Calu3 (cell line): ENCODE measurements around the gene SBF2. TPM values are rescaled to one million over a fixed set of nuclear protein-coding genes. Genes with fewer than 3 reads are reported as not detected.
"Not testable (repeated sequence)": the region's sequence is repeated elsewhere in the genome, so short reads cannot be mapped to it uniquely, and the experiment has no call there.

Experiments
- BruUV-seq: library from RNA; stranded (reverse); fragments of 400-500 nt; replicated peaks from 2 replicates; lab custom pipeline; 2021; lab: Mats Ljungman, UMichigan
- CTCF ChIA-PET: fragments of 300-600 bp; sonication (Branson Sonifier 250); formaldehyde crosslinking; loops from one replicate; lab custom pipeline; 2022; ENCODE audit warnings: antibody characterized with exemption; lab: Charles Lee
- DNase-seq: peaks from one replicate; pipeline ENCODE4 v3.0.0; 2022
- H3K27ac Mint-ChIP-seq: one replicate; pipeline ENCODE4 v1.8.0; 2022; ENCODE audit warnings: mixed read lengths; ENCODE audit not compliant: unreplicated experiment
- H3K27me3 Mint-ChIP-seq: one replicate; pipeline ENCODE4 v1.8.0; 2022; ENCODE audit warnings: mixed read lengths; ENCODE audit not compliant: unreplicated experiment
- H3K36me3 Mint-ChIP-seq: one replicate; pipeline ENCODE4 v1.8.0; 2022; ENCODE audit warnings: mild to moderate bottlenecking, moderate library complexity, mixed read lengths; ENCODE audit not compliant: insufficient read depth, unreplicated experiment
- H3K4me1 Mint-ChIP-seq: one replicate; pipeline ENCODE4 v1.8.0; 2022; ENCODE audit warnings: mild to moderate bottlenecking, low read depth, mixed read lengths; ENCODE audit not compliant: unreplicated experiment
- H3K4me3 Mint-ChIP-seq: one replicate; pipeline ENCODE4 v1.8.0; 2022; ENCODE audit warnings: mild to moderate bottlenecking, low read depth, moderate library complexity, mixed read lengths; ENCODE audit not compliant: unreplicated experiment
- H3K9me3 Mint-ChIP-seq: one replicate; pipeline ENCODE4 v1.8.0; 2022; ENCODE audit warnings: low read depth, mixed read lengths; ENCODE audit not compliant: unreplicated experiment
- CTCF ChIP-seq: fragments of 200-600 bp; IDR thresholded peaks from one replicate; pipeline ENCODE4 v1.8.0; 2022; ENCODE audit warnings: antibody characterized with exemption; ENCODE audit not compliant: unreplicated experiment
- intact Hi-C: fragments of 100-400 bp; cut with micrococcal nuclease; formaldehyde crosslinking; loops from one replicate; pipeline ENCODE4 v1.10.0; 2022; ENCODE audit not compliant: unreplicated experiment
- total RNA-seq: library from RNA; stranded (reverse); gene quantifications from 2 replicates; pipeline ENCODE4 v1.2.3, GENCODE V29; 2022

Gene SBF2
- total RNA-seq, 1 experiment from 2014 or later = 39.0 TPM

GRCh38 chr11:9992306-9992705 lies 301.7 kb downstream of the SBF2 start:
- CTCF ChIA-PET = no interaction called here
- TF ChIP-seq CTCF = no peak
- DNase-seq = no peak

GRCh38 chr11:9990221-9990973 lies 303.6 kb downstream of the SBF2 start:
- H3K9me3 Mint-ChIP-seq = no peaks in the 10 kb centered on the region
- no peak for TF ChIP-seq CTCF
- H3K4me3 Mint-ChIP-seq = no peak overlapping the region
- no peaks in the 10 kb centered on the region for H3K27me3 Mint-ChIP-seq
- no peaks in the 10 kb centered on the region for H3K36me3 Mint-ChIP-seq
- BruUV-seq = no TSS peak
- intact Hi-C loops = loop anchor here (10.0 kb wide), 1 partner anchor 314 kb away; the partner anchor contains the start of gene ADM
- CTCF ChIA-PET = no interaction called here
- H3K4me1 Mint-ChIP-seq = no peaks in the 10 kb centered on the region
- DNase-seq = no peak
- no peak overlapping the region for H3K27ac Mint-ChIP-seq

More at GRCh38 chr11:9992306-9992705, 301.7 kb downstream of the SBF2 start:
- Mint-ChIP-seq H3K27ac (no peak overlapping the region), H3K4me3 (no peak overlapping the region), H3K36me3 (no peaks in the 10 kb centered on the region), H3K27me3 (no peaks in the 10 kb centered on the region), H3K9me3 (no peaks in the 10 kb centered on the region), H3K4me1 (no peaks in the 10 kb centered on the region)
- intact Hi-C loops = loop anchor here (10.0 kb wide), 1 partner anchor 312 kb away; the partner anchor contains the start of gene ADM
- no TSS peak for BruUV-seq

GRCh38 chr11:9987303-9987702 lies 306.7 kb downstream of the SBF2 start:
- H3K27me3 Mint-ChIP-seq, intact Hi-C loops, H3K36me3 Mint-ChIP-seq, H3K4me3 Mint-ChIP-seq, CTCF ChIA-PET, BruUV-seq, DNase-seq, H3K9me3 Mint-ChIP-seq, H3K27ac Mint-ChIP-seq: not testable (repeated sequence)
- peaks cover 16% of the 10 kb centered on the region for H3K4me1 Mint-ChIP-seq

- Mint-ChIP-seq H3K27ac (peak overlapping the region; percentile 59), H3K9me3 (no peaks in the 10 kb centered on the region), H3K4me3 (no peak overlapping the region), H3K4me1 (peaks cover 22% of the 10 kb centered on the region), H3K36me3 (no peaks in the 10 kb centered on the region), H3K27me3 (no peaks in the 10 kb centered on the region)
- intact Hi-C loops = no loop called here
- CTCF ChIA-PET = no interaction called here
- TF ChIP-seq CTCF = no peak
- DNase-seq = peak; percentile 39
- no TSS peak for BruUV-seq
These were observed 311.0 kb downstream of the SBF2 start for GRCh38 chr11:9982796-9983579.
